ENCODE measurements around the gene CD52.
A peak's percentile ranks its signal among the peaks of the same experiment; 100 is the strongest.
"Not testable (repeated sequence)": the region's sequence is repeated elsewhere in the genome, so short reads cannot be mapped to it uniquely, and the experiment has no call there.

Gene CD52

GRCh38 chr1:26284597-26285347 is 33.0 kb upstream of the CD52 start:
- peak; percentile 77 for DNase-seq (ENCODE audit: low read depth)

GRCh38 chr1:26285366-26286063 is 32.2 kb upstream of the CD52 start:
- no peak for DNase-seq (ENCODE audit: low read depth)

- DNase-seq (ENCODE audit: low read depth) = no peak
These were observed 31.7 kb upstream of the CD52 start for GRCh38 chr1:26286064-26286416.

GRCh38 chr1:26287033-26287711 is 30.6 kb upstream of the CD52 start:
- no peak for DNase-seq (ENCODE audit: low read depth)

GRCh38 chr1:26287811-26288210 is 29.9 kb upstream of the CD52 start:
- DNase-seq (ENCODE audit: low read depth) = no peak

- DNase-seq (ENCODE audit: low read depth) = no peak
These were observed 29.3 kb upstream of the CD52 start for GRCh38 chr1:26288311-26288941.

GRCh38 chr1:26289158-26290059 is 28.3 kb upstream of the CD52 start:
- no peak for DNase-seq (ENCODE audit: low read depth)

- no peak for DNase-seq (ENCODE audit: low read depth)
These were observed 27.5 kb upstream of the CD52 start for GRCh38 chr1:26290122-26290881.

- DNase-seq (ENCODE audit: low read depth) = no peak
These were observed 26.9 kb upstream of the CD52 start for GRCh38 chr1:26290882-26291261.

GRCh38 chr1:26291433-26291832 is 26.3 kb upstream of the CD52 start:
- DNase-seq (ENCODE audit: low read depth) = no peak

- no peak for DNase-seq (ENCODE audit: low read depth)
These were observed 25.8 kb upstream of the CD52 start for GRCh38 chr1:26291939-26292338.

GRCh38 chr1:26292735-26293134 is 25.0 kb upstream of the CD52 start:
- not testable (repeated sequence) for DNase-seq (ENCODE audit: low read depth)

GRCh38 chr1:26293911-26294463 is 23.8 kb upstream of the CD52 start:
- no peak for DNase-seq (ENCODE audit: low read depth)

- no peak for DNase-seq (ENCODE audit: low read depth)
These were observed 22.3 kb upstream of the CD52 start for GRCh38 chr1:26295194-26296138.

GRCh38 chr1:26296340-26297056 is 21.3 kb upstream of the CD52 start:
- no peak for DNase-seq (ENCODE audit: low read depth)

- DNase-seq (ENCODE audit: low read depth) = no peak
These were observed 20.5 kb upstream of the CD52 start for GRCh38 chr1:26297057-26297790.

- no peak for DNase-seq (ENCODE audit: low read depth)
These were observed 20.0 kb upstream of the CD52 start for GRCh38 chr1:26297791-26298124.

- DNase-seq (ENCODE audit: low read depth) = no peak
These were observed 17.0 kb upstream of the CD52 start for GRCh38 chr1:26300578-26301275.
